ENCODE results near the gene MINDY4B. TPM values are rescaled to one million over a fixed set of nuclear protein-coding genes. Genes with fewer than 3 reads are reported as not detected.
"Not testable (repeated sequence)": the region's sequence is repeated elsewhere in the genome, so short reads cannot be mapped to it uniquely, and the experiment has no call there.

The MINDY4B gene
- total RNA-seq, 6 experiments from 2014 or later: not detected

DNA sequence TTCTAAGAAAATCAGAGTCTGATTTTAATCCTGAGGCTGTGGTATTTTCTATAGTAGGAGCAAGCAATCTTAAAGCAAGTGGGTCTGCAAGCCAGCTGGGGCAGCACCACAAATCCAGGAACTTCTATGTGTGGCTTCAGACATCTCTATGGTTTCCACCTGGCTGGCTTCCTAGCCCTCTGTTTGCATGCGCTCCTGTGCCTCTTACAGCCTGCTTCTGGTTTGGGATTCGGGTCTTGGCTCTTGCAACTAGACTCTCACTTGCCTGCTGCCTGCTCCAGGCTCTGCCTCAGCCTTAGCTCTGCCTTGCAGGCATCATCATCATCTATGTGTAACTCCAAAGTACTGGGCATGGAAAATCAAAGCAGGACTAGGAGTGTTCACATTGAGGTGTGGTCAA, 43.4 kb downstream of the MINDY4B start:
- DNase-seq (no peak), ATAC-seq (no peak)
- no peak for TF ChIP-seq POLR2A (IDR thresholded peaks at IDR 0.05)
- intact Hi-C loops (cut with DNase I): loop anchor here (5.0 to 10.0 kb wide), 2 partner anchors 77 to 140 kb away; no protein-coding TSS in a partner anchor
- no peak overlapping the region for H3K4me3 ChIP-seq
- no peak overlapping the region for H3K27ac ChIP-seq
- H3K36me3 ChIP-seq: no peaks in the 10 kb centered on the region
- no peaks in the 10 kb centered on the region for H3K27me3 ChIP-seq
- WGBS (ENCODE audit: insufficient coverage, low coverage, low lambda C conversion rate, missing lambda C conversion rate): 68% methylated on average over 2 of the region's 2 CpGs
- H3K4me1 ChIP-seq: no peaks in the 10 kb centered on the region
- no peaks in the 10 kb centered on the region for H3K9me3 ChIP-seq

DNA sequence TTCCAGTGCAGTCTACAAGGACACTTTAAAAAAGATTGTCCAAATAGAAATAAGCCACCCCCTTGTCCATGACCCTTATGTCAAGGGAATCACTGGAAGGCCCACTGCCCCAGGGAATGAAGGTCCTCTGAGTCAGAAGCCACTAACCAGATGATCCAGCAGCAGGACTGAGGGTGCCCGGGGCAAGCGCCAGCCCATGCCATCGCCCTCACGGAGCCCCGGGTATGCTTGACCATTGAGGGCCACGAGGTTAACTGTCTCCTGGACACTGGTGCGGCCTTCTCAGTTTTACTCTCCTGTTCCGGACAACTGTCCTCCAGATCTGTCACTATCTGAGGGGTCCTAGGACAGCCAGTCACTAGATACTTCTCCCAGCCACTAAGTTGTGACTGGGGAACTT, 47.3 kb downstream of the MINDY4B start:
- H3K4me1 ChIP-seq; ATAC-seq; H3K27ac ChIP-seq; DNase-seq; H3K4me3 ChIP-seq; H3K27me3 ChIP-seq; intact Hi-C loops (cut with DNase I); H3K9me3 ChIP-seq; H3K36me3 ChIP-seq: not testable (repeated sequence)
- WGBS (ENCODE audit: insufficient coverage, low coverage, low lambda C conversion rate, missing lambda C conversion rate): 95% methylated on average over 8 of the region's 8 CpGs

DNA sequence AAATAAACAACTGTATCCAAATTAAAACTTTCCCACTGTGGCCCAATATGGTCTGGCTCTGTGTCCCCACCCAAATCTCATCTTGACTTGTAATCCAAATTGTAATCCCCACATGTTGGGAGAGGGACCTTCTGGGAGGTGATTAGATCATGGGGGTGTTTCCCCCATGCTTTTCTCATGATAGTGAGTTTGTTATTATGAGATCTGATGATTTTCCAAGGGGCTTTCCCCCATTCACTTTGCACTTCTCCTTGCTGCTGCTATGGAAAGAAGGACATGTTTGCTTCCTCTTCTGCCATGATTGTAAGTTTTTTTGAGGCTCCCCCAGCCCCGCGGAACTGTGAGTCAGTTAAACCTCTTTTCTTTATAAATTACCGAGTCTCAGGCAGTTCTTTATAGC, 55.0 kb downstream of the MINDY4B start:
- H3K27ac ChIP-seq: no peak overlapping the region
- H3K9me3 ChIP-seq: no peaks in the 10 kb centered on the region
- 86% methylated on average over 3 of the region's 3 CpGs for WGBS (ENCODE audit: insufficient coverage, low coverage, low lambda C conversion rate, missing lambda C conversion rate)
- no peak overlapping the region for H3K4me3 ChIP-seq
- no peaks in the 10 kb centered on the region for H3K27me3 ChIP-seq
- no peaks in the 10 kb centered on the region for H3K4me1 ChIP-seq
- intact Hi-C loops (cut with DNase I): no loop called here
- H3K36me3 ChIP-seq: no peaks in the 10 kb centered on the region
- DNase-seq (no peak), ATAC-seq (no peak)
- no peak for TF ChIP-seq POLR2A (IDR thresholded peaks at IDR 0.05)
- TF ChIP-seq, protein P1, sequence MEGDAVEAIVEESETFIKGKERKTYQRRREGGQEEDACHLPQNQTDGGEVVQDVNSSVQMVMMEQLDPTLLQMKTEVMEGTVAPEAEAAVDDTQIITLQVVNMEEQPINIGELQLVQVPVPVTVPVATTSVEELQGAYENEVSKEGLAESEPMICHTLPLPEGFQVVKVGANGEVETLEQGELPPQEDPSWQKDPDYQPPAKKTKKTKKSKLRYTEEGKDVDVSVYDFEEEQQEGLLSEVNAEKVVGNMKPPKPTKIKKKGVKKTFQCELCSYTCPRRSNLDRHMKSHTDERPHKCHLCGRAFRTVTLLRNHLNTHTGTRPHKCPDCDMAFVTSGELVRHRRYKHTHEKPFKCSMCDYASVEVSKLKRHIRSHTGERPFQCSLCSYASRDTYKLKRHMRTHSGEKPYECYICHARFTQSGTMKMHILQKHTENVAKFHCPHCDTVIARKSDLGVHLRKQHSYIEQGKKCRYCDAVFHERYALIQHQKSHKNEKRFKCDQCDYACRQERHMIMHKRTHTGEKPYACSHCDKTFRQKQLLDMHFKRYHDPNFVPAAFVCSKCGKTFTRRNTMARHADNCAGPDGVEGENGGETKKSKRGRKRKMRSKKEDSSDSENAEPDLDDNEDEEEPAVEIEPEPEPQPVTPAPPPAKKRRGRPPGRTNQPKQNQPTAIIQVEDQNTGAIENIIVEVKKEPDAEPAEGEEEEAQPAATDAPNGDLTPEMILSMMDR (IDR thresholded peaks at IDR 0.05): no peak

DNA sequence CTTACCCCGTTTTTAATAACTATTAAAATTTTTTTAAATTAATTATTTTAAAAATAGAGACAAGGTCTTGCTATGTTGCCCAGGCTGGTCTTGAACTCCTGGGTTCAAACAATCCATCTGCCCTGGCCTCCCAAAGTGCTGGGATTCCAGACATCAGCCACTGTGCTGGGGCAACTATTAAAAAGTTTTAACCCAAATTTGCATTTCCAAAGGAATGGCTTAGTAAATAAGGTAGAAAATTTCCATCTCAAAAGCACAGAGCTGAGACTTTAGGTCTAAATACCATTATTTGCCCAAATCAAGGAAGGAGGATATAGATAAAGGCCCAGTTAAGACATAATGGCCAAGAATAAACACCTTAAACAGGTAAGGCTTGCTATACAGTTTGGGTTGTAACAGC, 56.4 kb downstream of the MINDY4B start:
- Histone ChIP-seq H3K27ac (no peak overlapping the region), H3K4me3 (no peak overlapping the region), H3K27me3 (no peaks in the 10 kb centered on the region), H3K9me3 (no peaks in the 10 kb centered on the region), H3K36me3 (no peaks in the 10 kb centered on the region), H3K4me1 (no peaks in the 10 kb centered on the region)
- TF ChIP-seq POLR2A (IDR thresholded peaks at IDR 0.05): no peak
- TF ChIP-seq, protein P1 (IDR thresholded peaks at IDR 0.05): no peak
- intact Hi-C loops (cut with DNase I): no loop called here
- no peak for DNase-seq
- WGBS (ENCODE audit: insufficient coverage, low coverage, low lambda C conversion rate, missing lambda C conversion rate): 27% methylated on average over 1 of the region's 1 CpG
- no peak for ATAC-seq

DNA sequence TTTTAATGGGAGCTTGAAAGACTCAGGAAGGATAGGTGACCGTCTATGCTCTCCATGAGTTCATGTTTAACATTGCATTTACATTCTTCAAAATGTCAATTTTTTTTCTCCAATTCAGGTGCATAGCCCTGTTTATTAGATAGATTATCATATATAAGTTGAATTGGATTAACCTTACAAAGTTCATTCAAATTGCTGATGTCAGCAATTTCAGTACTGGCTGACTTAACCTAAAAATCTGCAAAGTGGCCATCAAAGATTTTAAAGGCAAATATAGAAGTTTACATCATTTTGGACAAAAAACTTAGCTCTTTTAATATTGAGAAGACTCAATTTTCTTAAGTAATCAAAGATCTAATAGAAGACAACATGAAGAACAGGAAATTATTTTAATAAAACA, 57.8 kb downstream of the MINDY4B start:
- no peak for ATAC-seq
- intact Hi-C loops (cut with DNase I): no loop called here

More for the DNA sequence above, 57.8 kb downstream of the MINDY4B start:
- no peaks in the 10 kb centered on the region for H3K27me3 ChIP-seq
- H3K9me3 ChIP-seq: no peaks in the 10 kb centered on the region
- no peaks in the 10 kb centered on the region for H3K36me3 ChIP-seq
- H3K4me1 ChIP-seq: no peaks in the 10 kb centered on the region
- 100% methylated on average over 1 of the region's 1 CpG for WGBS (ENCODE audit: insufficient coverage, low coverage, low lambda C conversion rate, missing lambda C conversion rate)
- H3K27ac ChIP-seq: no peak overlapping the region
- no peak overlapping the region for H3K4me3 ChIP-seq
- TF ChIP-seq POLR2A (IDR thresholded peaks at IDR 0.05): no peak
- TF ChIP-seq, protein P1 (IDR thresholded peaks at IDR 0.05): no peak
- DNase-seq: no peak
